SK-N-MC (cell line): ENCODE measurements around the gene ZNF93.
"Not testable (repeated sequence)": the region's sequence is repeated elsewhere in the genome, so short reads cannot be mapped to it uniquely, and the experiment has no call there.

Experiments used
- DNase-seq: peaks from one replicate; pipeline ENCODE4 v3.0.0-alpha.2; 2011; ENCODE audit warnings: low read depth, low spot score
- H3K27ac ChIP-seq: fragments of 200-600 bp; sonication (generic); 2 replicates; pipeline ENCODE4 v1.5.1; 2016; ENCODE audit warnings: mixed run types
- H3K36me3 ChIP-seq: fragments of 200-600 bp; sonication (generic); 2 replicates; pipeline ENCODE4 v1.6.1; 2017; ENCODE audit warnings: antibody characterized with exemption, low read length, mixed read lengths; ENCODE audit not compliant: insufficient read depth
- H3K4me3 ChIP-seq: fragments of 200-600 bp; sonication (generic); 2 replicates; pipeline ENCODE4 v1.5.1; 2016
- H3K9ac ChIP-seq: fragments of 200-600 bp; sonication (generic); 2 replicates; pipeline ENCODE4 v1.8.0; 2017; ENCODE audit warnings: mixed run types, mixed read lengths; ENCODE audit not compliant: insufficient read length
- H3K9me3 ChIP-seq: fragments of 200-600 bp; sonication (generic); 2 replicates; pipeline ENCODE4 v1.6.1; 2017; ENCODE audit warnings: low read depth, mild to moderate bottlenecking, antibody characterized with exemption, low read length, moderate library complexity, mixed read lengths
- EZH2 ChIP-seq: fragments of 200-600 bp; sonication (generic); IDR thresholded peaks from one replicate; pipeline ENCODE4 v1.6.1; 2017; ENCODE audit warnings: antibody characterized with exemption
- FOXP2 ChIP-seq: optimal IDR thresholded peaks from 2 replicates; pipeline ENCODE3; 2011; ENCODE audit warnings: mild to moderate bottlenecking, moderate library complexity; ENCODE audit not compliant: insufficient read depth; ENCODE audit errors: extremely low read length, control extremely low read depth
- POLR2AphosphoS5 ChIP-seq: IDR thresholded peaks from 2 replicates; pipeline ENCODE4 v1.6.1; 2012; ENCODE audit warnings: mild to moderate bottlenecking, low read depth, low read length, borderline replicate concordance

Gene ZNF93

DNA sequence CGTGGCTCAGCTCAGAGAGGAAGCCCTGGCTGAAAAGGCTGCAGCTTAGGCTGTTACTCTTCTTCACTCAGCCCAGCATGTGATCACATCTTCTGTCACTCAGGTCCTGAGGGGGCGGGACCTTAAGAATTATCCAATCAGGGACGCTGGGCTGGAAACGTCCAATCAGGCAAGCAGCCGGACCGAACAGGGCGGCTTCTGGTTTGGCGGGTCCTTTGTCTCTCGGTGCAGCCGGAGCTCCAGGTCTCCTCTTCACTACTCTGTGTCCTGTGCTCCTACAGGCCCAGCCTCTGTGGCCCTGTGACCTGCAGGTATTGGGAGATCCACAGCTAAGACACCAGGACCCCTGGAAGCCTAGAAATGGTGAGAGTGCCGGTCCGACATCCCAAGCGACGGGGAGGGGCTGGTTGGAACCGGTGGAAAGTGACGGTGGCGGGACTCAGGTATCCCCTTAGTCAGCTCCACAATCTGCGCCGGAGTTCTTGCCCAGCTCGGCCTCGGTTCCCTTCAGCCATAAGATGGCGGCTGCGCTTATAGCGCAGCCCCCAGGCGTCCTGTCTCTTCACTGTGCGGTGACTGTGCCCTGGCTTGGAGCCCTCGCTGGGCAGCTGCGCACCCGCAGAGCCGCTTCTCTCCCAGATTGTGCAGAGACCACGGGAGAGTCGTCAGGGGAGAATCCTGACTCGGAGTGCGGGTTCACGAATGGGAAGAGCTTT is at the start of gene ZNF93:
Gene ZNF93, plus strand, starts transcription at position 218 of the 716 bp plus-strand sequence. Its CDS starts 143 bp downstream, at position 361.
- no peaks in the 10 kb centered on the region for H3K9me3 ChIP-seq
- H3K27ac ChIP-seq: no peak within 1 kb of the TSS
- DNase-seq: no peak
- H3K4me3 ChIP-seq: peak within 1 kb of the TSS; percentile 62
- no peak for TF ChIP-seq EZH2
- no peaks in the 10 kb centered on the region for H3K36me3 ChIP-seq
- H3K9ac ChIP-seq: peak within 1 kb of the TSS; percentile 26

DNA sequence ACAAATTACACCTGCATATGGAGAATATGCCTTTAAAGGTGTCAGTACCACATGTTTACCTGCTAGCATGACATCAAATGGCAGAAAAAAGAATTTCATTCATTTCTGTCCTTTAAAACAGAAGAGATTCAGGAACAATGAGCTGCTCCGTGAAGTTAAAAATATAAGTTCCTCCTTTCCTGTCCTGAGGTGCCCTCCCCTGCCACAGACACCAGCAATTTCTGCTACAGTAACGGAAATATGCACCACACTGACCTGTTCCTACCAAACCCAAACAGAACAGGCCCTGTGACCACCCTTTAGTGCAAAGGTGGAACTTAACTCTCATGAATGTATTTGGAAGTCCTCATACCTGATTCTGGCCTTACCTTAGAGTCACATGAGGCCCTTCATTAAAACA is 49.0 kb upstream of the ZNF93 start:
- not testable (repeated sequence) for H3K9me3 ChIP-seq, H3K27ac ChIP-seq, H3K9ac ChIP-seq, H3K36me3 ChIP-seq, DNase-seq, H3K4me3 ChIP-seq

DNA sequence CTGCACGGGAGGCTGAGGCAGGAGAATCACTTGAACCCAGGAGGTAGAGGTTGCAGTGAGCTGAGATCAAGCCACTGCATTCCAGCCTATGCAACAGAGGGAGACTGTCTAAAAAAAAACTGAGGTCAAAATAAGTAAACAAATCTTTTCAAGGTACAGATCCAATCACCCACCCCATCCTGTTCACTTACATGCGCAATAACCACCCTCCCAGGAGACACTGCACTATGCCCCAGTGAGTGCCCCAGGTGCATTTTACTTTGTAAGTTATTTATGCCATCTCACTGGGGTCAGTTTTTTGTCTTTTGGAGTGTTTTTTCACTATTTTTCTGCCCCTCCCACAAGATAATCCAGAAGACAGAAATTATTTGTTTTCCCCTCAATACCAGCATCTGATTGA is 42.0 kb upstream of the ZNF93 start:
- no peaks in the 10 kb centered on the region for H3K36me3 ChIP-seq
- H3K9ac ChIP-seq: no peak overlapping the region
- H3K9me3 ChIP-seq: no peaks in the 10 kb centered on the region
- no peak overlapping the region for H3K27ac ChIP-seq
- no peak overlapping the region for H3K4me3 ChIP-seq
- no peak for DNase-seq
- TF ChIP-seq POLR2AphosphoS5 (no peak), FOXP2 (no peak), EZH2 (no peak)

DNA sequence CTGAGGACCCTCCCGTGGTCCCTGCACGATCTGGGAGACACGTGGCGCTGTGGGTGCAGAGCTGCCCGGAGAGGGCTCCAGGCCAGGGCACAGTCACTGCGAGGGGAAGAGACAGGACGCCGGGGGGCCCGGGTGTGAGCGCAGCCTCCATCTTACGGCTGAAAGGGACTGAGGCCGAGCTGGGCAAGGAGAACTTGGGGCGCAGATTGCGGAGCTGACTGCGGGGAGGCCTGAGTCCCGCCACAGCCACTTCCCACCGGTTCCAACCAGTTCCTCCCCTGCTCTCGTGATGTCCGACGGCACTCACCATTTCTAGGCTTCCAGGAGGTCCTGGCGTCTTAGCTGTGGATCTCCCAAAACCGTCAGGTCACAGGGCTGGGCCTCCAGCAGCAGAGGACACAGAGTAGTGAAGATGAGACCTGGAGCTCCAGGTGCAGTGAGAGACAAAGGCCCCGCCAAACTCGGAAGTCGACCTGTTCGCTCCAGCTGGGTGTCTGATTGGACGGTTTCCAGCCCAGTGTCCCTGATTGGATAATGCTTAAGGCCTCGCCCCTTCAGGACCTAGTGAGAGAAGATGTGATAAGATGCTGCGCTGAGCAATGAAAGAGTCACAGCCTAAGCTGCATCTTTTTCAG is 39.9 kb upstream of the ZNF93 start:
- no peaks in the 10 kb centered on the region for H3K36me3 ChIP-seq
- DNase-seq: no peak
- no peak overlapping the region for H3K27ac ChIP-seq
- TF ChIP-seq FOXP2 (no peak), EZH2 (no peak), POLR2AphosphoS5 (no peak)
- no peak overlapping the region for H3K4me3 ChIP-seq
- no peak overlapping the region for H3K9ac ChIP-seq
- no peaks in the 10 kb centered on the region for H3K9me3 ChIP-seq

DNA sequence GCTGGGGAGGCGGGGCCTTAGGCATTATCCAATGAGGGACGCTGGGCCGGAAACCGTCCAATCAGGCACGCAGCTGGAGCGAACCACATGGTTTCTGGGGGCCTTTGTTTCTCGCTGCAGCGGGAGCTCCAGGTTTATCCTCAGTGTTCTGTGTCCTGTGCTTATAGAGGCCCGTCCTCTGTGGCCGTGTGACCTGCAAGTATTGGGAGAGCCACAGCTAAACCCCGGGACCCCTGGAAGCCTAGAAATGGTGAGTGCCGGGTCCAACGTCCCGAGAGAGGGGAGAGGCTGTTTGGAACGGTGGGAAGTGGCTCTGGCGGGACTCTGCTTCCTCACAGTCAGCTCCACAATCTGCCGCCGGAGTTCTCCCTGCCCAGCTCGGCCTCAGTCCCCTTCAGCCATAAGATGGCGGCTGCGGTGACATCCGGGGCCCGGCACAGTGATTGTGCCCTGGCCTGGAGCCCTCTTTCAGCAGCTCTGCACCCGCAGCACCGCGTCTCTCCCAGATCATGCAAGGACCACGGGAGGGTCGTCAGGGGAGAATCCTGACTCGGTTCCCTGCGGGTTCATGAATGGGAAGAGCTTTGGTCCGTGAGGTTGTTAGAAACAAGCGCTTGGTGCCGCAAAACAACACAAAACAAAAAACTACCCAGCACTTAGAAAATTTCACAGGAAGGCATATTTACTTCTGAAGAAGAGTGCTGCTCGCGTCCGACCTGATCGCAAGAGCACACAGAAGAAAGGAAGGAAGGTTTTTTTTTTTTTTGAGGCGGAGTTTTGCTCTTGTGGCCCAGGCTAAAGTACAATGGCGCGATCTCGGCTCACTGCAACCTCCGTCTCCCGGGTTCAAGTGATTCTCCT is 34.8 kb upstream of the ZNF93 start, which contains the start of gene ZNF253:
Gene ZNF253, plus strand, starts transcription at position 133 of the 861 bp plus-strand sequence. Its CDS starts 115 bp downstream, at position 248.
- H3K36me3 ChIP-seq: no peaks in the 10 kb centered on the region
- H3K9me3 ChIP-seq: no peaks in the 10 kb centered on the region
- no peak for TF ChIP-seq EZH2
- TF ChIP-seq POLR2AphosphoS5: peak; percentile 47; the same call in 1 of the 2 replicates
- no peak for TF ChIP-seq FOXP2
- H3K4me3 ChIP-seq: peak within 1 kb of the TSS; percentile 82
- H3K27ac ChIP-seq: peak within 1 kb of the TSS; percentile 54; the same call in 1 of the 2 replicates
- peak within 1 kb of the TSS; percentile 74 for H3K9ac ChIP-seq
- DNase-seq: peak; percentile 26

DNA sequence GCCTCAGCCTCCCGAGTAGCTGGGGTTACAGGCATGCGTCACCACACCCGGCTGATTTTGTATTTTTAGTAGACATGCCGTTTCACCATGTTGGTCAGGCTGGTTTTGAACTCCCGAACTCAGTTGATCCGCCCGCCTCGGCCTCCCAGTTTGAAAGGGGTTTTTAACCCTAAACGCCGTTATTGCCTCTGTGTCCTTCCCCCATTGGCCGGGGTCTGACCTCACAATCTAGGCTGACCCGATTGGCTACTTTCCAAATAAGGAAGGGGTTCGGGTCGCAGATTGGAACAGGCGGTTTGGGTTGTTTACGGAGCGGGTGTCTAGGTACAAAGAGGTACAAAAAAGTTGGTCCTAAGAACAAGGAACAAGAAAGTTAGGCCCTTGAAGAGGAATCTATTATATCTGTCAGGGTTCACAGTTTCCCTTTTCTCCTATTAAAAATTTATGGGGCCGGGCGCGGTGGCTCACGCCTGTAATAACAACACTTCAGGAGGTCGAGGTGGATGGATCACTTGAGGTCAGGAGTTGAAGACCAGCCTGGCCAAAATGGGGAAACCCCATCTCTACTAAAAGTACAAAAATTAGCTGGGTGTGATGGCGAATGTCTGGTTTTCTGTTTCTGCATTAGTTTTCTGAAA is 34.0 kb upstream of the ZNF93 start:
- no peak overlapping the region for H3K27ac ChIP-seq
- H3K9me3 ChIP-seq: no peaks in the 10 kb centered on the region
- no peaks in the 10 kb centered on the region for H3K36me3 ChIP-seq
- H3K9ac ChIP-seq: no peak overlapping the region
- no peak for DNase-seq
- no peak for TF ChIP-seq FOXP2
- TF ChIP-seq EZH2: no peak
- no peak for TF ChIP-seq POLR2AphosphoS5
- peak overlapping the region; percentile 82 for H3K4me3 ChIP-seq

DNA sequence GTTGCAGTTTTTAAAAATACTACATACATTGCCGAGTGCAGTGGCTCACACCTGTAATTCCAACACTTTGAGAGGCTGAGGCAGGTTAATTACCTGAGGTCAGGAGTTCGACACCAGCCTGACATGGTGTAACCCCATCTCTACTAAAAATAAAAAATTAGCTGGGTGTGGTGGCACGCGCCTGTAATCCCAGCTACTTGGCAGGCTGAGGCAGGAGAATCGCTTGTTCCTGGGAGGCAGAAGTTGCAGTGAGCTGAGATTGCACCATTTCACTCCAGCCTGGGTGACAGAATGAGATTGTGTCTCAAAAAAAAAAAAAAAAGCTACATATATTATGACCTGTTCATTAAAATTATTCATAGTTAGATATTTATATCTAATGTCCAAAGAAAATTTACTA is 30.7 kb upstream of the ZNF93 start:
- H3K27ac ChIP-seq, H3K36me3 ChIP-seq, H3K9ac ChIP-seq, H3K4me3 ChIP-seq, H3K9me3 ChIP-seq, DNase-seq: not testable (repeated sequence)

DNA sequence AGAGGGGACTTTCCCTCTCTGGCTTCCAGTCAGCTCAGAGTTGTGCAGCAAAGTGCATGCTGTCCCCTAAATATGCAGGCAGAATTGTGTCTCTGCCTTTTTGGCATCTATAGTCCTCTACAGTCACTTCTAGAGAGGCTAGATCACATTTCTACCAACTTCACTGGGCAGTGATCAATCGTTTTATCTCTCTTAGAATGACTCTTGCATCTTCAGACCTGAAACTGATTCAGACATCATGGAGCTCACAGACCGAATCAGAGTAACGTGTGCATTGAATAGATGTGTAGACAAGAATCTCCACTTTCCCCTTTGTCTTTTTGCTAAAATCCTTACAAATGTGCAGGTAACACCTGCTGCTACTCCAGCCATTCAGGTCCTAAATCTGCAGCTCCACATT is 28.8 kb upstream of the ZNF93 start:
- H3K9me3 ChIP-seq: no peaks in the 10 kb centered on the region
- no peak for TF ChIP-seq EZH2
- no peak for TF ChIP-seq FOXP2
- no peak for TF ChIP-seq POLR2AphosphoS5
- H3K9ac ChIP-seq: no peak overlapping the region
- no peak overlapping the region for H3K4me3 ChIP-seq
- H3K36me3 ChIP-seq: no peaks in the 10 kb centered on the region
- no peak overlapping the region for H3K27ac ChIP-seq
- DNase-seq: no peak

DNA sequence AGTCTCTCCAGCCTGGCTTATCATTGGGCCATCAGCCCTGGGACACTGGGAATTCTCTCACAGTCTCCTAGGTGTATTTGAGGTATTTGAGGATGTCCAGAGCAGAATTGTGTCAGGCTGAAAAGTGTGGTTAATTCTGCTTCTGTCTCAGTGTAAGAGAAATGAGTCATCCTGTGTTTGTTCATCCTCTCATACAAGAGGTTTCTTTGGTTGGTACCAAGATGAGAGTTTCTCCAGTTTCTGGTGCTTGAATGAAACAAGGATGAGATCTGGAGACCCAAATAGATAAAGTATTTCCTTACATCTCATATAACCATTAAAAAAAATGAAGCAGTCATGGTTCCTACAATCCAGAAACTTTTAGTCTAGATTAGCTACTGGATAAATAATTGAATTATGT is 27.4 kb upstream of the ZNF93 start:
- no peak for TF ChIP-seq EZH2
- Histone ChIP-seq H3K4me3 (no peak overlapping the region), H3K9ac (no peak overlapping the region), H3K9me3 (no peaks in the 10 kb centered on the region), H3K36me3 (no peaks in the 10 kb centered on the region), H3K27ac (no peak overlapping the region)
- no peak for DNase-seq
